Sigmoid colon (tissue), 4 donors: ENCODE results near the gene OBI1.

ENCODE experiments used
- CTCF ChIP-seq, 4 experiments: fragments of 450-650 bp in 3 of 4; fragments of 200-600 bp in 1 of 4; IDR thresholded peaks; one replicate each; pipeline ENCODE4 v1.5.1; 2016 to 2019; ENCODE audit warnings: antibody characterized with exemption in 4 of 4, mild to moderate bottlenecking in 3 of 4, moderate library complexity in 2 of 4
- EP300 ChIP-seq, 4 donors: sonication (generic); formaldehyde crosslinking; IDR thresholded peaks; one replicate each; pipeline ENCODE4 v1.6.1; 2017; ENCODE audit warnings: antibody characterized with exemption in 4 of 4
- POLR2A ChIP-seq, 2 donors: fragments of 450-650 bp; IDR thresholded peaks; one replicate each; pipeline ENCODE4 v1.6.1; 2016; ENCODE audit warnings: antibody characterized with exemption in 2 of 2, mild to moderate bottlenecking in 2 of 2, moderate library complexity in 2 of 2
- POLR2AphosphoS5 ChIP-seq, 4 donors: sonication (generic); formaldehyde crosslinking; IDR thresholded peaks; one replicate each; pipeline ENCODE4 v1.6.1; 2017; ENCODE audit warnings: antibody characterized with exemption in 4 of 4

- TF ChIP-seq POLR2AphosphoS5 (IDR thresholded peaks at IDR 0.05), result no peak
- TF ChIP-seq CTCF (IDR thresholded peaks at IDR 0.05), result no peak
- TF ChIP-seq POLR2A (IDR thresholded peaks at IDR 0.05), result no peak
- no peak for TF ChIP-seq EP300 (IDR thresholded peaks at IDR 0.05)
Observed at GRCh38 chr13:78680115-78680561, 21.2 kb upstream of the OBI1 start.
